ENCODE measurements around the gene CALCR. TPM values are rescaled to one million over a fixed set of nuclear protein-coding genes. Genes with fewer than 3 reads are reported as not detected.

The CALCR gene
- total RNA-seq, 1 experiment from 2014 or later, result not detected

DNA sequence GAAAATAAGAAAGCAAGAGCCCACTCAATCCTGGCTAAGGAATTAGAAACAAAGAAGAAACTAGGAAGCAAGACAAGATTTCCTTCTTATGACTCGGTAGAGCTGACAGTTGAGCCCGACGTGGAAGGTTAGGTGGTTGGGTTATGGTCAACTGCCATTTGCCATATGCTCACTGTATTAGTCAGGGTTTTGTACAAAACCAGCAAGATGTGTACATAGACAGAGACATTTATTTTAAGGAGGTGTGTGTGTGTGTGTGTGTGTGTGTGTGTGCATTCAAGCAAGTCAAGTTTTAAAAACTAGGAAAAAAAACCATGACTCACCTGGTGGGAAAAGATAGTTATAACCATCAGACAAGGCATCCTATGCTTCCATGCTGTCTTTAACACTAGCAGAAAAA, 183.9 kb downstream of the CALCR start:
- Histone ChIP-seq H3K79me2 (ENCODE audit: low read length) (no peaks in the 10 kb centered on the region), H3K4me3 (ENCODE audit: low read length) (no peak overlapping the region), H3K4me1 (ENCODE audit: low read length) (no peaks in the 10 kb centered on the region), H3K4me2 (ENCODE audit: low read depth, low read length, poor library complexity, severe bottlenecking) (no peak overlapping the region), H3K27ac (ENCODE audit: low read length) (no peak overlapping the region), H3K9me3 (ENCODE audit: low read length) (no peaks in the 10 kb centered on the region), H2AFZ (ENCODE audit: low read length) (no peak overlapping the region), H4K20me1 (ENCODE audit: insufficient read depth, low read depth, low read length) (no peaks in the 10 kb centered on the region), H3K27me3 (ENCODE audit: low read length) (no peaks in the 10 kb centered on the region), H3K9me2 (replicated peaks; ENCODE audit: insufficient read depth, low read length) (no peaks in the 10 kb centered on the region), H3K36me3 (ENCODE audit: insufficient read depth, low read length) (no peaks in the 10 kb centered on the region), H3K9ac (ENCODE audit: low read length) (no peak overlapping the region)
- DNase-seq, result no peak

- Histone ChIP-seq H3K9ac (ENCODE audit: low read length) (no peak overlapping the region), H3K27me3 (ENCODE audit: low read length) (no peaks in the 10 kb centered on the region), H3K4me2 (ENCODE audit: low read depth, low read length, poor library complexity, severe bottlenecking) (no peak overlapping the region), H4K20me1 (ENCODE audit: insufficient read depth, low read depth, low read length) (no peaks in the 10 kb centered on the region), H3K36me3 (ENCODE audit: insufficient read depth, low read length) (no peaks in the 10 kb centered on the region), H3K9me3 (ENCODE audit: low read length) (no peaks in the 10 kb centered on the region), H3K4me1 (ENCODE audit: low read length) (peaks cover 11% of the 10 kb centered on the region), H3K9me2 (replicated peaks; ENCODE audit: insufficient read depth, low read length) (no peaks in the 10 kb centered on the region), H3K79me2 (ENCODE audit: low read length) (no peaks in the 10 kb centered on the region), H2AFZ (ENCODE audit: low read length) (no peak overlapping the region), H3K27ac (ENCODE audit: low read length) (no peak overlapping the region), H3K4me3 (ENCODE audit: low read length) (no peak overlapping the region)
- DNase-seq, result no peak
These were observed 192.2 kb downstream of the CALCR start for GRCh38 chr7:93382362-93382761.

- Histone ChIP-seq H2AFZ (ENCODE audit: low read length) (no peak overlapping the region), H3K4me3 (ENCODE audit: low read length) (no peak overlapping the region), H3K36me3 (ENCODE audit: insufficient read depth, low read length) (no peaks in the 10 kb centered on the region), H3K79me2 (ENCODE audit: low read length) (no peaks in the 10 kb centered on the region), H3K9me3 (ENCODE audit: low read length) (no peaks in the 10 kb centered on the region), H3K27ac (ENCODE audit: low read length) (no peak overlapping the region), H3K9ac (ENCODE audit: low read length) (no peak overlapping the region), H3K9me2 (replicated peaks; ENCODE audit: insufficient read depth, low read length) (no peaks in the 10 kb centered on the region), H3K4me2 (ENCODE audit: low read depth, low read length, poor library complexity, severe bottlenecking) (peak overlapping the region; percentile 44), H4K20me1 (ENCODE audit: insufficient read depth, low read depth, low read length) (no peaks in the 10 kb centered on the region), H3K27me3 (ENCODE audit: low read length) (no peaks in the 10 kb centered on the region), H3K4me1 (ENCODE audit: low read length) (peaks cover 14% of the 10 kb centered on the region)
- DNase-seq, result no peak
These were observed 196.3 kb downstream of the CALCR start for GRCh38 chr7:93378131-93378760.

DNA sequence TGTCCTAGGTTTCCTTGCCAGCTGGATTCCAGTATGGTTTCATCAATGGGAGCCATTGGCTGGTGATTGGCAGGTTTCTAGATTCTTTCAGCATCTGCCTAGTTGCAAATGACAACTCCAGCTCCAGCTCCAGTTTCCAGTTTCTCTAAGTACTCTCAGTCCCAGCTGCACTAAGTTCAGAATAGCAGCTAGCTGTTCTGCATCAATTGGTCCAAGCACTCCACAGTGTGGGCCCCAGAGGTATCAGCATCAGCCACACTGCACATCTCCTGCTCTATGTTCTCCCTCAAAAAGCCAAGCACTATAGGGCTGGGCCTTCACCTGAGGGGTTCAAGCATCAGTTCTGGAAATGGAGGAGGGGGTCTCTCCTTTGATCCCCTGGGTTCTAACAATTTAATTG, 198.9 kb downstream of the CALCR start:
- Histone ChIP-seq H3K36me3 (ENCODE audit: insufficient read depth, low read length) (no peaks in the 10 kb centered on the region), H3K9ac (ENCODE audit: low read length) (no peak overlapping the region), H3K9me3 (ENCODE audit: low read length) (no peaks in the 10 kb centered on the region), H3K27ac (ENCODE audit: low read length) (no peak overlapping the region), H2AFZ (ENCODE audit: low read length) (no peak overlapping the region), H3K4me2 (ENCODE audit: low read depth, low read length, poor library complexity, severe bottlenecking) (no peak overlapping the region), H3K4me3 (ENCODE audit: low read length) (no peak overlapping the region), H3K4me1 (ENCODE audit: low read length) (peaks cover 14% of the 10 kb centered on the region), H3K79me2 (ENCODE audit: low read length) (no peaks in the 10 kb centered on the region), H3K9me2 (replicated peaks; ENCODE audit: insufficient read depth, low read length) (no peaks in the 10 kb centered on the region), H4K20me1 (ENCODE audit: insufficient read depth, low read depth, low read length) (no peaks in the 10 kb centered on the region), H3K27me3 (ENCODE audit: low read length) (no peaks in the 10 kb centered on the region)
- DNase-seq, result no peak

Small RNA genes lying within 50 kb of the gene (small RNA-seq; reads per million reads assigned to genes)
- not detected for gene MIR489
- not detected for gene MIR653

Measured in Karpas-422 (cell line).